ENCODE data around the gene ERCC6. TPM values are rescaled to one million over a fixed set of nuclear protein-coding genes. Genes with fewer than 3 reads are reported as not detected.

The ERCC6 gene
- total RNA-seq, 1 experiment from 2014 or later = 25.7 TPM

GRCh38 chr10:49578392-49578791 is 39.5 kb upstream of the ERCC6 start:
- DNase-seq = no peak
- no peaks in the 10 kb centered on the region for H3K36me3 Mint-ChIP-seq (ENCODE audit: insufficient read depth, unreplicated experiment)
- TF ChIP-seq CTCF (IDR thresholded peaks at IDR 0.05; ENCODE audit: unreplicated experiment) = no peak
- H3K4me3 Mint-ChIP-seq (ENCODE audit: low read depth, unreplicated experiment) = no peak overlapping the region
- H3K9me3 Mint-ChIP-seq (ENCODE audit: low read depth, unreplicated experiment) = no peaks in the 10 kb centered on the region
- no TSS peak for BruUV-seq (replicated peaks)
- CTCF ChIA-PET = no interaction called here
- peaks cover 10% of the 10 kb centered on the region for H3K27me3 Mint-ChIP-seq (ENCODE audit: unreplicated experiment)
- intact Hi-C loops (cut with micrococcal nuclease; ENCODE audit: unreplicated experiment) = no loop called here
- H3K27ac Mint-ChIP-seq (ENCODE audit: unreplicated experiment) = no peak overlapping the region
- H3K4me1 Mint-ChIP-seq (ENCODE audit: low read depth, unreplicated experiment) = no peaks in the 10 kb centered on the region

- H3K9me3 Mint-ChIP-seq (ENCODE audit: low read depth, unreplicated experiment) = no peaks in the 10 kb centered on the region
- H3K4me1 Mint-ChIP-seq (ENCODE audit: low read depth, unreplicated experiment) = no peaks in the 10 kb centered on the region
- no peak for DNase-seq
- intact Hi-C loops (cut with micrococcal nuclease; ENCODE audit: unreplicated experiment) = no loop called here
- H3K27me3 Mint-ChIP-seq (ENCODE audit: unreplicated experiment) = no peaks in the 10 kb centered on the region
- no peak overlapping the region for H3K4me3 Mint-ChIP-seq (ENCODE audit: low read depth, unreplicated experiment)
- no peak for TF ChIP-seq CTCF (IDR thresholded peaks at IDR 0.05; ENCODE audit: unreplicated experiment)
- no peak overlapping the region for H3K27ac Mint-ChIP-seq (ENCODE audit: unreplicated experiment)
- CTCF ChIA-PET = no interaction called here
- no TSS peak for BruUV-seq (replicated peaks)
- H3K36me3 Mint-ChIP-seq (ENCODE audit: insufficient read depth, unreplicated experiment) = no peaks in the 10 kb centered on the region
Measured at GRCh38 chr10:49577182-49577925, 38.4 kb upstream of the ERCC6 start.

GRCh38 chr10:49575489-49576072 is 36.7 kb upstream of the ERCC6 start:
- Mint-ChIP-seq H3K27me3 (ENCODE audit: unreplicated experiment) (no peaks in the 10 kb centered on the region), H3K36me3 (ENCODE audit: insufficient read depth, unreplicated experiment) (no peaks in the 10 kb centered on the region), H3K4me3 (ENCODE audit: low read depth, unreplicated experiment) (no peak overlapping the region), H3K4me1 (ENCODE audit: low read depth, unreplicated experiment) (no peaks in the 10 kb centered on the region), H3K27ac (ENCODE audit: unreplicated experiment) (no peak overlapping the region), H3K9me3 (ENCODE audit: low read depth, unreplicated experiment) (no peaks in the 10 kb centered on the region)
- DNase-seq = no peak
- no TSS peak for BruUV-seq (replicated peaks)
- intact Hi-C loops (cut with micrococcal nuclease; ENCODE audit: unreplicated experiment) = no loop called here
- no peak for TF ChIP-seq CTCF (IDR thresholded peaks at IDR 0.05; ENCODE audit: unreplicated experiment)
- CTCF ChIA-PET = no interaction called here

- peaks cover 11% of the 10 kb centered on the region for H3K4me1 Mint-ChIP-seq (ENCODE audit: low read depth, unreplicated experiment)
- no peak overlapping the region for H3K27ac Mint-ChIP-seq (ENCODE audit: unreplicated experiment)
- BruUV-seq (replicated peaks) = no TSS peak
- intact Hi-C loops (cut with micrococcal nuclease; ENCODE audit: unreplicated experiment) = no loop called here
- no peak for DNase-seq
- no peak for TF ChIP-seq CTCF (IDR thresholded peaks at IDR 0.05; ENCODE audit: unreplicated experiment)
- H3K9me3 Mint-ChIP-seq (ENCODE audit: low read depth, unreplicated experiment) = no peaks in the 10 kb centered on the region
- H3K27me3 Mint-ChIP-seq (ENCODE audit: unreplicated experiment) = no peaks in the 10 kb centered on the region
- H3K4me3 Mint-ChIP-seq (ENCODE audit: low read depth, unreplicated experiment) = no peak overlapping the region
- H3K36me3 Mint-ChIP-seq (ENCODE audit: insufficient read depth, unreplicated experiment) = no peaks in the 10 kb centered on the region
- CTCF ChIA-PET = no interaction called here
Measured at GRCh38 chr10:49572594-49573114, 33.7 kb upstream of the ERCC6 start.
